Aorta (tissue), 5 donors: ENCODE results near the gene KCTD15. TPM values are rescaled to one million over a fixed set of nuclear protein-coding genes. Genes with fewer than 3 reads are reported as not detected.

ENCODE experiments used
- ATAC-seq: fragments of 200-7000 bp; cut with Tn5 transposase; one replicate; pipeline ENCODE4 v1.9.1; 2022; ENCODE audit warnings: moderate library complexity; ENCODE audit not compliant: low FRiP score
- DNase-seq, 2 donors: peaks; one replicate each; pipeline ENCODE4 v3.0.0-alpha.2; 2020
- H3K27ac ChIP-seq, 2 donors: one replicate each; pipeline ENCODE4 v1.5.1; 2013; ENCODE audit warnings: low read length in 2 of 2, mild to moderate bottlenecking in 2 of 2, moderate library complexity in 2 of 2, control low read depth in 1 of 2, inconsistent platforms in 1 of 2, low read depth in 1 of 2
- H3K27me3 ChIP-seq, 2 donors: one replicate each; pipeline ENCODE4 v1.6.1; 2013; ENCODE audit warnings: control low read depth in 1 of 2, low read length in 1 of 2, mild to moderate bottlenecking in 1 of 2, moderate library complexity in 1 of 2; ENCODE audit not compliant: insufficient read depth in 2 of 2, control insufficient read depth in 1 of 2
- H3K36me3 ChIP-seq, 2 donors: one replicate each; pipeline ENCODE4 v1.6.1; 2013; ENCODE audit warnings: control low read depth in 1 of 2, low read length in 1 of 2, mild to moderate bottlenecking in 1 of 2; ENCODE audit not compliant: insufficient read depth in 2 of 2, control insufficient read depth in 1 of 2
- H3K4me1 ChIP-seq, 2 donors: one replicate each; pipeline ENCODE4 v1.6.1; 2013; ENCODE audit warnings: low read length in 2 of 2, control low read depth in 1 of 2, mild to moderate bottlenecking in 1 of 2, moderate library complexity in 1 of 2; ENCODE audit not compliant: insufficient read depth in 2 of 2, control insufficient read depth in 1 of 2
- H3K4me3 ChIP-seq, 2 donors: one replicate each; pipeline ENCODE4 v1.5.1; 2013; ENCODE audit warnings: low read length in 2 of 2, control low read depth in 1 of 2, mild to moderate bottlenecking in 1 of 2
- H3K9me3 ChIP-seq: one replicate; pipeline ENCODE4 v1.6.1; 2013; ENCODE audit warnings: mild to moderate bottlenecking, low read length; ENCODE audit not compliant: control insufficient read depth
- WGBS, 2 donors: extraction: QIAGEN DNeasy Blood & Tissue Kit; methylation state at CpG; one replicate each; pipeline ENCODE4 v1.1.7; 2013; 5-methylcytosine and 5-hydroxymethylcytosine counted together
- intact Hi-C, 2 donors: fragments of 100-400 bp; cut with DNase I; formaldehyde crosslinking; loops; one replicate each; pipeline versions ENCODE4 v1.14.2 to v1.15.0; 2022
- polyA plus RNA-seq, 2 donors: library from polyadenylated mRNA; stranded (reverse); fragments of 200-250 nt; gene quantifications; one replicate each; pipeline ENCODE4 v1.2.3, GENCODE V29; 2013
- total RNA-seq, 2 donors: library from RNA; stranded (reverse); fragmentation: NEBNext Ultra II Directional; extraction: Animal tissue kit (Norgen Biotek cat#: 25700); gene quantifications; one replicate each; pipeline ENCODE4 v1.2.1, GENCODE V29; 2021
- donor health status: healthy with polysubstance abuse.
- donor health status: Bipolar disorder and iron deficiency.
- donor health status: DM: no; HTN: no; CAD: no.
- donor health status: DM: no; HTN: no; CAD: no.
- donor health status: DM: yes; HTN: yes; CAD: no.

KCTD15 gene
- total and polyA plus RNA-seq, 4 donors: 12.0 to 63.3 (median 42.5) TPM

DNA sequence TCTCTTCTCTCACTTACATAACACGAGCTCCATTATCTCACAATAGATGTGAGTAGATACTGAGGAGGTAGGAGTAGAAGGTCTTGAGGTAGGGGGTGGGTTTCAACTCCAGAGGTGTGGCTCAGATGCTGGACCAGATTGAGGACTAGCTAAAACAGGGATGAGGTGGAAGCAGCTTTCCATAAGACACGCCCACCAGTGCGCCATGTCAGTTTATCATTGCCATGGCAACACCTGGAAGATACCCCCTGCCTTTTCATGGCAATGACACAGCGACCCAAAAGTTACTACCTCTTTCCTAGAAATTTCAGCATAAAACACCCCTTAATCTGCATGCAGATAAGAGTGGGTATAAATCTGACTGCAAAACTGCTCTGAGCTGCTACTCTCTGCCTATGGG is 44.1 kb downstream of the KCTD15 start:
- no peak overlapping the region for H3K27ac ChIP-seq
- no peaks in the 10 kb centered on the region for H3K27me3 ChIP-seq
- no peak overlapping the region for H3K4me3 ChIP-seq
- H3K36me3 ChIP-seq: no peaks in the 10 kb centered on the region
- WGBS, 2 donors: 70 to 79% methylated on average over 4 of the region's 4 CpGs
- DNase-seq: no peak
- no peak for ATAC-seq
- H3K4me1 ChIP-seq: no peaks in the 10 kb centered on the region
- no peaks in the 10 kb centered on the region for H3K9me3 ChIP-seq
- intact Hi-C loops: no loop called here

DNA sequence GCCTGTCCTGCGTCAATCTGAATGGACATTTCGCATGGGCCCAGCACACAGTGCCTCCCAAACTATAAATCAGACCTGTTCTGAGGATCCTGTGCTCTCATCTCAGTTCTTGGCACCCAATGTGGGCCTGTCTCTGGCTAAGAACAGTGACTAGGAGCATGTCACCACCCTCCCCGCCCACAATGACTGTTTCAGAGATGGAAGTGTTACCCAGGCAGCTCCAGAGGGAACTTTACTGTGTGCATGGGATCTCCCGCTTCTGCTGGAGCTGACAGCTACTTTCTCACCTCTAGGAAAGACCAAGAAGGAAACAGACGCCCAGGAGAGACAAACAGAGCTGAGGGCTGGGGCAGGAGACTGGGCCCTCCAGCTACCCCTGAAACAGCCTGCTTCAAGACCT is 45.0 kb downstream of the KCTD15 start:
- DNase-seq (no peak), ATAC-seq (no peak)
- Histone ChIP-seq H3K4me1 (no peaks in the 10 kb centered on the region), H3K27ac (no peak overlapping the region), H3K36me3 (no peaks in the 10 kb centered on the region), H3K4me3 (no peak overlapping the region), H3K9me3 (no peaks in the 10 kb centered on the region), H3K27me3 (no peaks in the 10 kb centered on the region)
- 76 to 80% methylated on average over 5 of the region's 5 CpGs for WGBS, 2 donors
- intact Hi-C loops: no loop called here

DNA sequence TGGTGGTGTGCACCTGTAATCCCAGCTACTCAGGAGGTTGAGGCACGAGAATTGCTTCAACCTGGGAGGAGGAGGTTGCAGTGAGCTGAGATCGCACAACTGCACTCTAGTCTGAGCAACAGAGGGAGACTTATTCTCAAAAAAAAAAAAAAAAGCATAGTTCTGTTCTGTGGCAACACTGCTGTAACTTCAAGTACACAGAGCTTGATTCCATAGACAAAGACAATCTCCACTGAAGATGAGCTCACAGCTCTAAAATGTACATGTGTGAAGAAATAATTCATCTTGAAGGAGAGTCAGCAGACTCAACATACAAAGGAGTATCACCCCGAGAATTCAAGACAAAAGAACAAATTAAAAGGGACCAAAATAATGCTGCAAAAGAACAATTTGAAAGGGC is 47.8 kb downstream of the KCTD15 start:
- ATAC-seq (no peak), DNase-seq (no peak)
- Histone ChIP-seq H3K27ac (no peak overlapping the region), H3K4me3 (no peak overlapping the region), H3K27me3 (no peaks in the 10 kb centered on the region), H3K9me3 (no peaks in the 10 kb centered on the region), H3K36me3 (no peaks in the 10 kb centered on the region), H3K4me1 (no peaks in the 10 kb centered on the region)
- intact Hi-C loops: no loop called here
- WGBS, 2 donors: 76 to 82% methylated on average over 3 of the region's 3 CpGs

DNA sequence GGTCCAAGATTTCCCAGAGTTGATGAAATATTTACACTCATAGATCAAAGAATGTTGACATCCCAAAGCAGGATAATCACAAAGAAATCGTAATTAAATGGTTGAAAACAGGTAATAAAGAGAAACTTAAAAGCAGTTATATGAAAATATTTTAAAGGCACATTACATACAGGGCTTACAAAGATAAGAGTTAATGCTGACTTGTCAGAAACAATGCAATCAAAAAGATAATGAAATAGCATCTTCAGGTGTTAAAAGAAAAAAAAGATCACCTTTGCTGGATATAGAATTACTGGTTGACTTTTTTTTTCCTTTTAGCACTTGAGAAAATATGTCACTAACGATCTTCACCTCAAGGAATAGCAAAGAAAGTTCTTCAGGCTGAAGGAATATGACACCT is 48.8 kb downstream of the KCTD15 start:
- Histone ChIP-seq H3K9me3 (no peaks in the 10 kb centered on the region), H3K4me1 (no peaks in the 10 kb centered on the region), H3K27ac (no peak overlapping the region), H3K36me3 (no peaks in the 10 kb centered on the region), H3K4me3 (no peak overlapping the region), H3K27me3 (no peaks in the 10 kb centered on the region)
- intact Hi-C loops: no loop called here
- WGBS, 2 donors: 74 to 76% methylated on average over 2 of the region's 2 CpGs
- DNase-seq (no peak), ATAC-seq (no peak)

DNA sequence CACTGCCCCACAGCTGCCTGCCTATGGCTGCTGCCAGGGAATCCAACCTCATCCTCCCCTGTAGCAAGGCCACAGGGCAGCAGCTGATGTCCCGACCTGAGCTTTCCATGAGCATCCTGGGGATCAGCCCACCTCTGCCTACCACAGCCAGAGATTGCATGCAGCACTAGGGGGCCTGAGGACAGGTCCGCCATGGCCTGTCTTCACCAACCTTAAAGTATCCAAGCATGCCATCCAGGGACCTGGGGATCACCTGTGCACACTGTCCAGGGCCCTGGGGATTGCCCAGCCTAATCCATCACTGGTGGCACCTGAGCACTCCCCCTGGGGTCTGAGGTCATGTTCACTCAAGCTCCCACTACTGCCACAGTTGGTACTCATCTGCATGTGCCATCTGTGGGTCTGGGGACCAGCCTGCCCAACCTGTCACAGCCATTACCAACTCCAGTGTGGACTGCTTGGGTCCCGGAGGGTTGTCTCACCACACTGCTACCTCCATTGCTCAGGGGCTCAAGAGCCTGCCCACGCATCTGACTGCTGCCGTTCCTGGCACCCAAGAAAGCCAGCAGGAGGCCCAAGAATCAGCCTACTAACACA is 53.0 kb downstream of the KCTD15 start:
- H3K27me3 ChIP-seq: no peaks in the 10 kb centered on the region
- WGBS, 2 donors: 92% methylated on average over 5 of the region's 5 CpGs
- no peaks in the 10 kb centered on the region for H3K36me3 ChIP-seq
- H3K9me3 ChIP-seq: no peaks in the 10 kb centered on the region
- ATAC-seq: peak; percentile 54
- no peak for DNase-seq
- H3K27ac ChIP-seq: no peak overlapping the region
- H3K4me1 ChIP-seq: no peaks in the 10 kb centered on the region
- intact Hi-C loops: no loop called here
- H3K4me3 ChIP-seq: no peak overlapping the region

DNA sequence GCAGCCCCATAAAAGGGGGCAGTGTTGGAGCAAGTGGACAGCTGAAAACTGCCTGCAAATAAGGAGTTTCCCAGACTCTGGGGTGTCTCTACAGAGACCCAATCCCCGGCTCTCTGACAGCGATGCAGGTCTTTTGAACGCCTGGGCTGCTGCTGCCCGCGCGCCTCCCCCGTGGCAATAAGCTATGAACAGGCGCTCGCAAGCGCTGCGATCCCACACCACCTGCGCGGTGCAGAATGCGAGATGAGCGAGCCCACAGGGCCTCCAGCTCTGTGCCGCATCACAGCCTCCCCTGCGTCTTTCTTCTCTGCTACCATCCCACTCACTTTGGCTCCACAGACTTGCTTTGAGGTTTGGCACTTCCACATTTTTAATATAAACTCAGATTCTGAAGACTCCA is 62.3 kb downstream of the KCTD15 start:
- Histone ChIP-seq H3K4me3 (no peak overlapping the region), H3K27me3 (no peaks in the 10 kb centered on the region), H3K27ac (no peak overlapping the region), H3K4me1 (no peaks in the 10 kb centered on the region), H3K36me3 (no peaks in the 10 kb centered on the region), H3K9me3 (no peaks in the 10 kb centered on the region)
- WGBS, 2 donors: 79 to 84% methylated on average over 17 of the region's 17 CpGs
- no peak for DNase-seq
- intact Hi-C loops: no loop called here
- no peak for ATAC-seq

DNA sequence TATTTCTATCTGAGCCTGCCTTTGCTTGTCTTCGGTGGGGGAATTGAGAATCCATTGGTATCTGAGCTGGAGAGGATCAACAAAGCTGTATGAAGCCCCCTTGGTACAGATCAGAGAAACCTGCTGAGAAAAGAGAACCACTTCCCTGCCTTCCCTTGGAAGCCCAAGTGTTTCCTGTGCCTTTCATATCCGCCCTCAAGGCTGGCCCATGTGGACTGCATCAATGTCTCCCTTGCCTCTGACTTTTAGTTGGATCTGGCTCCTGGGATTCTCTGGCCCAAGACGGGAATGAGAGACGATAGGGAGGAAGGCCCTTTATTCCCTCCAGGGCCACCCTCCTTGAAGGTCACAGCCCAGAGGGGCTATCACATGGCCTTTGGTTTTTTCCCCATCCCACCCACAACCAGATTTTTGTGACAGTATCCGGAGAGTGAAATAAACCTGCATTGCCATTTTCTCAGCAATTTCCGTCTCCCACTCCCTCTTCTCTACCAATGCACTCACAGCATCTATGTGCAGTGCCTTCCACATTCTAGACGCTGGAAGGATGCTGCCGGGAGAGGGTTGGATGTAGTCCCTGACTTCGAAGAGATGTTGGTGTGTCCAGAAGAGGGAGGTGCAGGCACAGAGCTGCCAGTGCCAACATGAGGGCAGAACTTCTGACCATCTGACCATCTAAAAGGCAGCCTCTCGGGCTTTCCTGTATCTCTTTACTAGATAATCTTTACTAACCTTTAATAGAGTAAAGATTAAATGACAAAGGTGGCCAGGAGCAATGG is 63.8 kb downstream of the KCTD15 start:
- no peaks in the 10 kb centered on the region for H3K27me3 ChIP-seq
- intact Hi-C loops: no loop called here

DNA sequence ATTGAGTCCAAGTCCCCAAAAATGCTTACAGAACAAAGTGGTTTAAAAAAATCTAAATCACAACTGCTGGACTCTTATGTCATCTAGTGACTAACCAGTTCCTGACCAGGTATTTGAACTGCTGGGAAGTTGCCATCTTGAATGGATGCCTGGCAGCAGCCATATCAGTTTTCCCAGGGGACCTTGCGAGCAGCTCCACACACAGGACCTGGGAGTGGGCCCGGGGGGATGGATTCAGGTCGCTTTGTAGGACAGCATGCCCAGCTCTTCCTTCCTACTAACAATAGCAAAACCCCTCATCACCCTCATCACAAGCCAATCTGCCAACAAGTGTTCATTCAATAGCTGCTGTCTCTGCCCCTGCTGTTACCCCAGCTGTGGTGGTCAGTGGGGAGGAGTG is 65.3 kb downstream of the KCTD15 start:
- 54 to 59% methylated on average over 3 of the region's 3 CpGs for WGBS, 2 donors
- Histone ChIP-seq H3K27me3 (no peaks in the 10 kb centered on the region), H3K9me3 (no peaks in the 10 kb centered on the region), H3K4me1 (no peaks in the 10 kb centered on the region), H3K27ac (no peak overlapping the region), H3K4me3 (no peak overlapping the region), H3K36me3 (no peaks in the 10 kb centered on the region)
- intact Hi-C loops: no loop called here
- no peak for DNase-seq
- ATAC-seq: no peak

More for the DNA sequence above, 63.8 kb downstream of the KCTD15 start:
- Histone ChIP-seq H3K4me3 (no peak overlapping the region), H3K27ac (no peak overlapping the region), H3K4me1 (no peaks in the 10 kb centered on the region), H3K36me3 (no peaks in the 10 kb centered on the region), H3K9me3 (no peaks in the 10 kb centered on the region)
- 75 to 82% methylated on average over 10 of the region's 10 CpGs for WGBS, 2 donors
- no peak for DNase-seq
- ATAC-seq: no peak

DNA sequence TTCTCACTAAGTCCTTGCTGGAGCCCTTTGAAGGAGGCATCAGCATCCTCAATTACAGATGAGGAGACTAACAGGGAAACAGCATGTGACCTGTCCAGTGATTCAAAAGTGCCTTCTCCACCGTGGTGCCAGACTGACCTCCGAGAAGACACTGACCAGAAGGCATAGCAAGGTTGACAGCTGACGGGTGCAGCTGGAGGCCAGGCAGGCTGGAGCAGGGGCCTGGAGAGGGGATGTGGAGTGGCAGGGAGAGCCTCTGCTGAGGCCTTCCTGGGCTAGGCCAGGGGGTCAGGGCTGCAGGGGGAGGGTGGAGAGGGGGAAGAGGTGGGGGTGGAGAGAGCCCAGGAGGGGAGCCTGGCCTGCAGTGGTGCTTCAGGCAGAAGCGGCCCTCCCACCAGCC is 66.3 kb downstream of the KCTD15 start:
- Histone ChIP-seq H3K27ac (no peak overlapping the region), H3K4me3 (no peak overlapping the region), H3K27me3 (no peaks in the 10 kb centered on the region), H3K36me3 (no peaks in the 10 kb centered on the region), H3K4me1 (no peaks in the 10 kb centered on the region), H3K9me3 (no peaks in the 10 kb centered on the region)
- intact Hi-C loops: no loop called here
- DNase-seq: no peak
- no peak for ATAC-seq
- WGBS, 2 donors: 77 to 84% methylated on average over 4 of the region's 4 CpGs
